ENCODE results near the gene RNF214. TPM values are rescaled to one million over a fixed set of nuclear protein-coding genes. Genes with fewer than 3 reads are reported as not detected.

RNF214 gene
- total RNA-seq, 1 donor from 2014 or later, result 5.8 TPM

GRCh38 chr11:117199916-117200812 is 32.3 kb upstream of the RNF214 start:
- FAIRE-seq (no peak), DNase-seq (ENCODE audit: low read depth) (no peak)
- TF ChIP-seq CTCF (IDR thresholded peaks at IDR 0.05; ENCODE audit: insufficient read depth, low read length, severe bottlenecking), result no peak
- H3K27me3 ChIP-seq (ENCODE audit: control insufficient read depth, insufficient read depth, low read length), result no peaks in the 10 kb centered on the region
- H3K36me3 ChIP-seq (ENCODE audit: control insufficient read depth, insufficient read depth, low read length), result peaks cover 6% of the 10 kb centered on the region
- H3K4me3 ChIP-seq (ENCODE audit: low read depth, low read length), result peak overlapping the region; percentile 19

GRCh38 chr11:117200813-117201657 is 31.4 kb upstream of the RNF214 start:
- FAIRE-seq, result no peak

DNA sequence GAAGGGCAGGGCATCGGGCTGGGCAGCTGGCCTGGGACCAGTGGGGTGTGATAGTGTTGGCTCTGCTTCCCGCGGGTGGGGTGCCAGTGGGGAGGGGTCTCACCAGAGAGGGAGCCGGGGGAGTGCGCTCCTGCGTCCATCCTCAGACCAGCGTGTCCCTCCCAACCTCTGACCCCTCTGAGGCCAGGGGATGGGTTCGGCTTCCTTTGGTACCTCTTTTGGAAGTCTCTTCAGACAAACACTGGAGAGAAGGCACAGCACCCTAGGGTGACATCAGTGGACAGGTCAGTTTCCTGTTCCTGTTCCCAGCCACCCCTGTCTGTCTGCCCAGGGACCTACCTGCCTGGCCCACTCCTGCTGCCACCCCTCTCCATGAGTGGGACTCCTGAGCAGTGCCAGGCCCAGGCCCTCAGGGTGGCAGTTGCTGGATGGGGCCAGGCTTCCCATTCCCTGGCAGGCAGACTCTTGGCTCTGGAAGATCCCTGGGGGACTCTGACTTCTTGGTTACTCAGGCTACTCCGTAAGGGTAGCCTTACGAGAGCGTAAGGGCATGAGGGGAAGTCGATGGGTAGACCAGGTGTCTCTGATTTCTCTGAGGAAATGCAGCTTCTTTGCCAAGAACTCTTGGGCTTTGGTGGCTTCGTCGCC is 30.7 kb upstream of the RNF214 start:
- Histone ChIP-seq H3K36me3 (ENCODE audit: control insufficient read depth, insufficient read depth, low read length) (peaks cover 6% of the 10 kb centered on the region), H3K27me3 (ENCODE audit: control insufficient read depth, insufficient read depth, low read length) (no peaks in the 10 kb centered on the region), H3K4me3 (ENCODE audit: low read depth, low read length) (no peak overlapping the region)
- TF ChIP-seq CTCF (IDR thresholded peaks at IDR 0.05; ENCODE audit: insufficient read depth, low read length, severe bottlenecking), result no peak
- DNase-seq (ENCODE audit: low read depth) (no peak), FAIRE-seq (no peak)

More at GRCh38 chr11:117200813-117201657, 31.4 kb upstream of the RNF214 start:
- TF ChIP-seq CTCF (IDR thresholded peaks at IDR 0.05; ENCODE audit: insufficient read depth, low read length, severe bottlenecking), result no peak
- H3K4me3 ChIP-seq (ENCODE audit: low read depth, low read length), result no peak overlapping the region
- no peak for DNase-seq (ENCODE audit: low read depth)
- H3K36me3 ChIP-seq (ENCODE audit: control insufficient read depth, insufficient read depth, low read length), result peaks cover 6% of the 10 kb centered on the region
- no peaks in the 10 kb centered on the region for H3K27me3 ChIP-seq (ENCODE audit: control insufficient read depth, insufficient read depth, low read length)

GRCh38 chr11:117202386-117203068 is 29.9 kb upstream of the RNF214 start:
- TF ChIP-seq CTCF (IDR thresholded peaks at IDR 0.05; ENCODE audit: insufficient read depth, low read length, severe bottlenecking), result no peak
- FAIRE-seq, result no peak
- peaks cover 6% of the 10 kb centered on the region for H3K36me3 ChIP-seq (ENCODE audit: control insufficient read depth, insufficient read depth, low read length)
- no peak overlapping the region for H3K4me3 ChIP-seq (ENCODE audit: low read depth, low read length)
- H3K27me3 ChIP-seq (ENCODE audit: control insufficient read depth, insufficient read depth, low read length), result no peaks in the 10 kb centered on the region
- DNase-seq (ENCODE audit: low read depth), result no peak

- peaks cover 6% of the 10 kb centered on the region for H3K36me3 ChIP-seq (ENCODE audit: control insufficient read depth, insufficient read depth, low read length)
- DNase-seq (ENCODE audit: low read depth) (no peak), FAIRE-seq (no peak)
- no peaks in the 10 kb centered on the region for H3K27me3 ChIP-seq (ENCODE audit: control insufficient read depth, insufficient read depth, low read length)
- no peak overlapping the region for H3K4me3 ChIP-seq (ENCODE audit: low read depth, low read length)
- no peak for TF ChIP-seq CTCF (IDR thresholded peaks at IDR 0.05; ENCODE audit: insufficient read depth, low read length, severe bottlenecking)
Observed at GRCh38 chr11:117203069-117203407, 29.4 kb upstream of the RNF214 start.
